ENCODE data around the gene PRKCD.

The PRKCD gene

DNA sequence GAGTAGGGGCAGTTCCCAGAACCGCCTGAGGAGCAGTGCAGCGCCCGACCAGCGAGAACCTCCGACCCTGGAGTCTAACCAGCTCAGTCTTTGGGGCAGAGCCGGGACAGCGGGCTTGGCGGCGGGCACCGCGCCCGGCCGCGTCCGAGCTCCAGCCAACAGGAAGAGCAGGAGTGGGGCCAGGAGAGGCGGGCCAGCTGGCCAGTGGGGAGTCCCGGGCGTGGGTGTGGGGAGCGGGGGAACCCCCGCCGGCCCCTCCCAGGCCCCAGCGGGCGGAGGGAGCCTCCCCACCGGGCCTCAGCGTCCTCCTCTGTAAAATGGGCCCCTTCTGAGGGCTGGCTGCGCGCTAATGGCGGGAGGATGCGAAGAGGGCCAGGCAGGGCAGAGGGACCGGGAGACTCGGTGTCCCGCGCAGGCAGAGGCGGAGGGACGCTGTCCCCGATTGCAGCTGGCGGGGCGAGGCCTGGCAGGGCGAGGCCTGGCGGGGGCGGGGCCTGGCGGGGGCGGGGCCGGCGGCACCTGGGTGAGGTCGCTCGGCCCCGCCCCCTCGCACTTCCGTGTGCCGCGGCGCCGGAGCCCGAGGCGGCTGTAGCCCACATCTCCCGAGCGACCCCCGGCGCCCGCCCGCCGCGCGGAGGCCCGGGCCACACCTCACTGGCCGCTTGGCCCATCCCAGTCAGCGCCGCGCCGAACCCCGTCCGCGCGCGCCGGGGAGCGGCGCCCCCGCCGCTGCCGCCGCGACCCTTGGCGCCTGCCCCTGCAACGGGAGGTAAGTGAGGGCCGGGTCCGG, at the start of gene PRKCD:
TSS of gene PRKCD (plus strand) at position 550 of the 790 bp plus-strand sequence. CDS start 17,214 bp downstream, outside the sequence.
- no peak for DNase-seq (ENCODE audit: low read depth, low spot score)

DNA sequence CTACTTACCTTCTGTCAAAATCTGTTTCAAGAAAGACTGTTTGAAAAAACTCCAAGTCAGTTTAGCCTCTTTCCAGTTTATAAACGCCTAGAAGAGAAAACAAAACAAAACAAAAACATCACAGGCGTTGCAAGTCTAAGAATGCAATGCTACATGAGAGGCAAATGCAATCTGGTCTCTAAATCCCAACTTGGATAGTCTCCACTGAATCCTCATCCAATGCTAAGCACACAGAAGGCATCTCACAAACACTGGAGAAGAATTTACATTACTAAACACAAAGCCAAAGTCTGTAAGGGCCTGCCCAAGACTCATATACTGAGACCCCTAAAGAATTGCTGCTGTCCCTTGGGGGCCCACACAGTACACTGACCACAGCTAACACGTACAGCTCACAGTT, 49.2 kb upstream of the PRKCD start:
- DNase-seq (ENCODE audit: low read depth, low spot score), result no peak

DNA sequence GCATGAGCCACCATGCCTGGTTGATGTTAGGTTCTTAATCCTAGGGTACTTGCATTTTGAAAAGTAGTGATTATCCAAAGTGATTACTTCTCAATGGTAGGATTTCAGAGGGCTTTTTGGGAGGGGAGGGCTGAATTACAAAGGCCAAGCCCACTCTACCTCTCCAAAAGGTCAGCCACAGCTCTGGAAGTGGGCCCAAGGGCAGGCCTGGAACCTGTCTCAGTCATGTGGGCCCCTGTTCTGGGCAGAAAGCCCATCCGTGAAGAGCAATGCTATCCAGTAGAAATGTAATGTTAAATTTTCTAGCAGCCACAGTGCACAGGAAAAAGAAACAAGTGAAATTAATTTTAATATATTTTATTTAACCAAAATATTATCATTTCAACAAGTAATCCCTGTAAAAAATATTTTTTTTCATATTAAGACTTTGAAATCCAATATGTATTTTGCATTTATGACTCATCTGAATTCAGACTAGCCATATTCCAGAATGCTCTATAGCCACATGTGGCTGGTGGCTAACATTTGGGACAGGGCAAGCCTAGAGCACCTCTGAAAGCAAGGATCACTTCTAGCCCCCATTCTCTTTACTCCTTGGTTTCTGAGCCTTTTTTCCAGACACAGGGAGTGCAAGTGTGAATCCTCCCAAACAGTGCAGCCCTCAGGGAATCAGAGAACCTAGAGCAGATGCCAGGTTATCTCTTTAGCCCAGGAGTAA, 47.6 kb upstream of the PRKCD start:
- no peak for DNase-seq (ENCODE audit: low read depth, low spot score)

DNA sequence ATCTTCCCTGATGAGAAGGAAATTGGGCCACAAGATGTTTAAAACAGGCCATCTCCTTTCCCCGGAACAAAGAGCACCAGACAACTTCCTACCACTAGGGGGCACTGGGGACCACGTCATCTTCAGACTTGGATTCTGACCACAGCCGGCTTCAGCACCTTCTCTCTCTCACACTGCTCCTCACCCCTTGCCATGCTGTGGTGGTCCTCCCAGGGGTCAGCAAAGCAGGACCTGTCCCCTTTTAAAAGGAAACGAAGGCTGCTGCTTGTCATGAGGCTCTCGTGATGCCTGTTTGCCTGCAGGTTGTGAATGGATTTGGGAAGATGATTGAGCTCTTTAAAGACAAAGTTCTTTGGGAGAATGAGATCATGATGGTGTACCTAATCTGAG, 47.0 kb upstream of the PRKCD start:
- DNase-seq (ENCODE audit: low read depth, low spot score), result no peak

DNA sequence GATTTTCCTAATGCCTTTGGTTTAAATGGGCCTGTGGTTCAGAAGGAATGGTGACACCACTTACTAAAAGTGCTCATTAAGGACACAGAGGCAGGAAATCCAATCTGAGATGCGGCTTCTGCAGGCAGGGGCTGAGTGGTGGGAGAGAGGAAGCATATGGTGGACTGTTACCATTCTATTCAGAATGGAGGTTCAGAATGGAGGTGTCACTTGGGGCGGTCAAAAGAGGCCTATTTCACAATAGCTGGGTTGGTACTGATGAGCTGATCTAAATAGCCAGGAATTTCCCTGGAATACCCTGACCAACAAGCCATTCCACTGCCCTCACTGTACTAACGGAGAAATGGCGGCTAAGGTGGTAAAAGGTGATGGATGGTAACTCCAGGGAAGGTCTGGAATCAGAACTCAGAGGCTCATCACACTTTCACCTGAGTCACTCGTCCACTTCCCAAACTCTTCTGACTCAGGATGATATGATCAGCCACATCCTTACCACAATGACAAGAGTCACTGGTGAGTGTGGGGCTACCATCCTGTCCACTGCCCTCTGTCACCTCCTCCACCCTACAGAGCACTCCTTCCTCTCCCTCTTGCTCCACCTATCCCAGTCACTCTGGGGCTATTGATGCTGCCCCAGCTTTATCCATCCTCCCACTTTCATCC, 46.5 kb upstream of the PRKCD start:
- DNase-seq (ENCODE audit: low read depth, low spot score), result no peak

DNA sequence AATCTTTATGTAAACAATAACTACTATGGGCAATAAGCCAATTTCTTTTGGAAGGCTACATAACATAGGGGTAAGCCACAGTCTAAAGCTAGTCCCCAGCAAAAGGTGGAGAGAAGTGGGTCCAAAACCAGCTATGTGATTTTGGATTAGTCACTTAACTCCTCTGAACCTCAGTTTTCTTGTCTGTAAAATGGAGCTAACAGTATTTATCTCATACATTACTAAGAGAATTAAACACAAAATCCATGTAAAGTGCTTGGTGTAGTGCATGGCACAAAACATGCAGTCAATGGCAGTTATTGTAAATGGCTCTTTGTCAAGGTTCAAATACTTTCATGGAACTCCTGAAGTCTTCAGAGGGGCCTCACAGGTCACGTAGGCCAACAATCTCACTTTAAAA, 44.1 kb upstream of the PRKCD start:
- no peak for DNase-seq (ENCODE audit: low read depth, low spot score)

DNA sequence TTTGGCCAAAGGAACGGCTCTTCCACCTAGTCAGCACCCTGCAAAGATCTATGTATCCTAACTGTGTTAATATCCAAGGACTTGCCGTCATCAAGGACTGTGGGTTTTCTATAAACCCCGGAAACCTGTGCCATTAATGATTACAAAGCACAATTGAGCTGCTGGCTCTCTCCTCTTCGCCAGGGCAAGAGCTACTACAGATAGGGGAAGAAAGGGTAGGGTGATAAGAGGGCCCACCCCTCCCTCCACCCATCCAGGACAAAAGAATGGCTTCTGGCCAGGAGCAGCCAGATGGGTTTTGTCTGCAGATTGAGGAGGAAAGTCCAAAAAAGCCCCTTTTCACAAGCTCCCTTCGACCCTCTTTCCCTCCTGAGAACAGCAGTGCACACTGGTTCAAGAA, 40.7 kb upstream of the PRKCD start:
- no peak for DNase-seq (ENCODE audit: low read depth, low spot score)

DNA sequence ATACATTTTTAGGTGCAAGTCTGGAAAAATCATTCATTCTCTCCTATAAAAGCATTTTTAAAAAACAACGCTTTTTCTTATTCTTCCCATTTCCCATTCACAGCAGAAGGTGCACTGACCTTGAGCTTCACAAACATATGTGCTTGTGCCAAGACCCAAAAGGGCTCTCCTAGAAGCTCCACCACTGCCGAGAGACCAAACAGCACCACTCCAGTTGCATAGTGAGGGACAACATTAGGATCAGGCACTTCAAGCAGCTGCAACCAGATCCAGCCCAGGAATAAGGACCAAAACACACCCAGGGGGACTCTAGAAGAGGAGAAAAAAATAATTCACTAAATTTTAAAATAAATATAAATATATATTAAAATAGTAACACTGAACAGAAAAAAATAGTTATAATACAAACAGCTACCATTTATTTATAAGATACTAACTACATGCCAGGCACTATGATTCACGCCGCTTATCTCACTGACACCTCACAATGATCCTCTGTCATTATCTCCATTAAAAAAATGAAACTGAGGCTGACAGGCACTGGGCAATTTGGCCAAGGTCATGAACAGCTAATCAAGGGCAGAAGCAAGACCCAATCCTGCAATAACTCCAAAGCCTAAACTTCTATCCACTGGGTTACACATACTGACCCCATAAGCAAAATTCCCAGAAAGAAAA, 38.6 kb upstream of the PRKCD start:
- no peak for DNase-seq (ENCODE audit: low read depth, low spot score)

DNA sequence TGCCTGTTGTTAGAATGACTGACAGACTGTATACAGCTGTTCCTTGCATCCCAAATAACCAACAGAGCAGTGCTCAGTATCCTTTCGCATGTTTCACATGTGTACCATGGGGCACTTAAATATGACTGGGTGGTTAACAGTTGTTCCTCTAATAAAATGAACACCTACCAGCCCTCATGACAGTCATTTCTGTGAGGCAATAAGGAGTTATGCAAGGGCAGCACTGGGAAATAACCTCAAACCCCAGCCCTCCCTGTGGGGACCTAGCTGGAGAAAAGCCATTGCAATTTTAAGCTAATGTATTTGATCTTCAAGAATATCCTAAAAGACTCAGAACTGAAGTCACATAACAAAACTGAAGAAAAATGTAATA, 38.1 kb upstream of the PRKCD start:
- no peak for DNase-seq (ENCODE audit: low read depth, low spot score)

DNA sequence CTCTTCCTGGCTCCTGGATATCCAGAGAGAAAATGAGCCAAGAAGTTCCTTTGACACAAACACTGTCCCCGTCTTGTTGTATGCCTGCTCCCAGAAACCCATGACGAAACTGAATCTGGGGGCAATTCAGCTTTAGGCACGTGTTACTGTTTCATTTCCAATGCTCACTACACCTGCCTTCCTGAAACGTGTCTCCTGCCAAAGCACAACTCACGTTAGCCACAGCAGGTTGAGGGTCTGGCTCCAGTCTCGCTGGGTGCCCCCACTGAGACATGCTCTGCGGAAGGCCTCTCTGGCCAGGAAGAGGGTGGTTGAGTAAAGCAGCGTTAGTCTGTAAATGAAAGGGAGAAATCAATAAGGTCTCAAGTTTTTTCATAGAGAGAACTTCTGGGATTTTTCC, 37.5 kb upstream of the PRKCD start:
- no peak for DNase-seq (ENCODE audit: low read depth, low spot score)

DNA sequence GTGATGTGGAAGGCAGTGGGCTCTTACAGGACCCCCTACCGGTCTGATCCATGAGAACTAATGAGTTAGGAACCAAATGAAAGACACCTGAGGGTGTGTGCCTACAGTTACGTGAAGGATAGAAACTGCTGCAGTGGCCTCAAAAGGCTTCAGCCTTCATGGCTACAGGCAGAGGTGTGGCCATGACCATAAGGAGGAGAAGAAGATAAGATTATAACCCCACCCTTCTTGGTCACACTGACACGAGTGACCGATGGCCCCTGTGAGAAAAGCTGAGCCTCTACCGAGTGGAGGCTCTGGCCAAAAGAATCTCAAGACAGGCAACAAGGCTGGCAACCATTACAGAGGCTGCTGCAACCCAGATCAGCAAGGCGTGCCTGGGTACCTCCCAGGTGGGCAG, 37.1 kb upstream of the PRKCD start:
- no peak for DNase-seq (ENCODE audit: low read depth, low spot score)

DNA sequence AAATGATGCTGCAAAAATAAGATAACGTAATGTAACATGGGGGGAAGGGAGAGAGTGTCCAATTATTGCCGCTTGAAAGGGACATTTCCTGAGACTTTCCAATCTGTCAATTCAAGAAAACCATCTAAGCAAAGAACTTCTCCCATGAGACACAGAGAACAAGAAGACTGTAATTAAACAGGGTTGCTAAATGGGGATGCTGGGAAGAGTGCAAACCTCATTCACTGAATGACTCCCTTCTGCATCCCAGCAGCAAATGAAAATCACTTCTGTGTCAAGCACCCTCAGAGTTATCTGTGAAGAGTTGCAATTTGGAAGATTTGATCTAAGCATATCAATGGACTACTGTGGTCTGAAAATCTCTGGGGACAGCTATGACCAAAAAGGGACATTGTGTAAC, 34.4 kb upstream of the PRKCD start:
- DNase-seq (ENCODE audit: low read depth, low spot score), result no peak

DNA sequence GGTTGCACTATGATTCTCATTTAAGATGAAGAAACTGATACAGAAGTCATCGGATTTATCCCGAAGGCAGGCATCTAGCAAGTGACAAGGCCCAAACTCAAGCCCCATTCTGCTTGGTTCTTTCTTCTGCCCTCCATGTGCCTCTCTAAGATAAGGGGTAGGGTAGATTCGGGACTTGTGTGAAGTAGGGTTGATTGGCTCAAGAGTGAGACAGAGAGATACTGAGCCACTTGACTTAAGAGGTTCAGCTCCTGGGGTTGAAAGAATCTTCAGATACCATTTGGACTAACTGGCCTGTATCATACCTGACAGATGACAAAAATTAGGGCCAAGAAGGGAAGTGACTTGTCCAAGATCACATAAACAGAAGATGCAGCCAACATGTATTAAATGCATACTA, 31.7 kb upstream of the PRKCD start:
- DNase-seq (ENCODE audit: low read depth, low spot score), result no peak

DNA sequence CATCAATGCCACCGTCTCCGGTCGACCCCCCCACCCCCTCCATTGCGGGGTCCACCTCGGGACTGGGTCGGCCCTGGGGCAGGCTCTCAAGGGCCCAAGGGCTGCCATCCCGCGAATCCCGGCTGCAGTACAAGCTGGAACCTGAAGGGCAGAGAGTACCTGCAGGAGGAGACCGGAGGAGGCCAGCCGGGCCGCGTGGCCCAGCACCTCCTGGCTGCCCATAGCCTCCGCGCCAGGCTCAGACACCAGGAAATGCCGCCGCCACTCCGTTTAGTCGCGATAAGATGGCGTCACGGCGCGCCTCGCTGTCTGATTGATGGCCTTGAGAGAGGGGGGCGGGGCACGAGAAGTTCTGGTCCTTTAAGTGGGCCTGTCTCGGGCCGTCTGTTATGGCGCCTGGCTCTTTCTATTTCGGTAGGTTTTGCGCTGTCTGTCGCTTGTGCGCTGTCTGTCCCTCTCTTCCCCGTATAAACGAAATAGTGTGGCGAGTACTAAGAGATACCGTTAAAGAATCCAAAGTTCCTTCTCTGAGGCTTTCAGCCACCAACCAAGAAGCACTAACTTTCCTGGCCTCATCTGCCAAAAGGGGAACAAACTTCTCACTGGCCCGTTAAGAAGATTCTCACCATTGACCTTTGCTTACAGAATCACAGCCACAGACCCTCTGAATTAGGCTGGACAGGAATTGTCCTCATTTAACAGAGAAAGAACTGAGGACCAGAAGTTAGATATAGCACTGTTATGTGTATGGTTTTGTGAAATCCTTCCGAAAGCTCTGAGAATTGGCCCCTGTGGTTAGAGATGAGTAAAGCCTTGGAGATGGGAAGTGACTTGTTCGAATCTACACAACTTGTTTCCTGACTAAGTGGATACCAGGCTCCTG, 30.6 kb upstream of the PRKCD start, which contains the start of gene RFT1:
TSS of gene RFT1 (minus strand) at position 257 of the 883 bp plus-strand sequence. CDS start at position 222, 35 bp downstream.
- peak; percentile 89 for DNase-seq (ENCODE audit: low read depth, low spot score)

DNA sequence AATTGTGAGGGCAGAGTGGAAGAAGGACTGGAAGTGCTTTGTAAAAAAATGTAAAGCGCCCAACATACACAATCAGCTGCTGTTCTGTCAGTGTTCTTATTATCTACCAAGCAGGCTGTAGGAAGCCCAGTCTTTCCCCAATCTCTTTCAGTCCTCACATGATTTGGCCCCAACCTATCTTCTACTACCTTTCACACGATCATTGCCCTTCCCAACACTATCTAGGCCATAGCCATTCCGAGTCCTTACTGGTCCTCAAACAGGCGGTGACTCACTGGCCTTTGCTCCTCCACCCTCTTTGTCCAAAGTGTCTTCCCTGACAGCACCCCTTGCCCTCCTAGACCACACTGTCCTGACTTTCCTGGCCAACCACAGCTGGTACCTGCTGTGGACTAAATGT, 29.9 kb upstream of the PRKCD start:
- DNase-seq (ENCODE audit: low read depth, low spot score), result no peak

DNA sequence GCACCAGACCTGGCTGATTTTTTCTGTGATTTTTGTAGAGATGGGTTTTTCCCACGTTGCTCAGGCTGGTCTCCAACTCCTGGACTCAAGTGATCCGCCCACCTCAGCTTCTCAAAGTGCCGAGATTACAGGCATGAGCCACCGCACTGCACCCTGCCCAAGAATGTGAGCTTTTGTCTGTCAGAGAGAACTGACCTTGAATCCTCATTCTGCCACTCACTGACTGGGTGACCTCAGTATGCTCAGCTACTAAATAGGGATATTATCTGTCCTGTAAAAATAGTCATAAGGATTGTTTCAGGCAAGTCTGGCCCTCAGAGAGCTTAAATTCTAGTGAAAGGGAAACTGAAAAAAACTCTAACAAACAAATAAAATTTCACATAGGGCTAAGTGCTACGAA, 28.7 kb upstream of the PRKCD start:
- DNase-seq (ENCODE audit: low read depth, low spot score), result no peak

DNA sequence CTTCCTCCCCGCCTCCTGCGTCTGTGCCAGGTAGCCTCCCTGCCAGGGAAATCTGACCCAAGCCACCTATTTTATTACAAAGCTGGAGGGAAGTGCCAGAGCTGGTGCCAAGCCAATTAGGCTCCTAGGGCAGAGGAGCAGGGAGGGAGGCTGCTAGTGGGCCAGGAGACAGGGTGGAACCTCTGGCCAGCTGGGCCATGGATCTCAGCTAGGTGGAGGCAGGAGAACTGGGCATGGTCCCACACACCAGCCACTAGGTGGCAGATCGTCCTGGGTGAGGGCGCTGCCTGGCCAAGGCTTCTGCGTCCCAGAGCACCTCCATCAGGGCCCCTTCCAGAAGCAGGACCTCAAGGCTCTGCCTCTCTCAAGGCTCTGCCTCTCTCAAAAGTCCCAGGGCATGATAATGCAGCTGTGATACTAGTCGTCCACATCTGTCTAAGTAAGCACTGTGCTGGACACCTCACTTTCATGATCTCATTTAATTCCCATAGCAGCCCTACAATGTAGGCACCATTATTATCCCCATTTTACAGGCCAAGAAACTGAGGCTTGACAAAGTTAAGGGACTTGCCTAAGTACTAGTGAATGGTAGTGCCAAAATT, 26.3 kb upstream of the PRKCD start:
- no peak for DNase-seq (ENCODE audit: low read depth, low spot score)

DNA sequence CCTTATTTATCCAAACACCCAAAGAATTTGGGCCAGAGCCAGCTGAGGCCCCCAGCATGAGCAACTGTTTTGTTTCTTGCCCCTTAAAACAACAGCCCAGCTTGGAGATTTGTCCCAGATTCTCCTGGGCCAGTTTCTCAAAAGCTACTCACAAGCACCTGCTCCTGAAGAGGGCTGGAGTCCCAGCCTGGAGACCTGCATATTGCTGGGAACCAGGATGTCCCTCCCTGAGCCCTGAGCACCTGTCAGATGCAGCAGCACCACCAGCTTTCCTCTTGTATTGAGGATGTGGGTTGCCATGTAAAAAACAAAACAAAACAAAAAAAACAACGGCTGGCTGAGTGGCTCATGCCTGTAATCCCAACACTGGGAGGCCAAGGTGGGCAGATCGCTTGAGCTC, 23.8 kb upstream of the PRKCD start:
- no peak for DNase-seq (ENCODE audit: low read depth, low spot score)

DNA sequence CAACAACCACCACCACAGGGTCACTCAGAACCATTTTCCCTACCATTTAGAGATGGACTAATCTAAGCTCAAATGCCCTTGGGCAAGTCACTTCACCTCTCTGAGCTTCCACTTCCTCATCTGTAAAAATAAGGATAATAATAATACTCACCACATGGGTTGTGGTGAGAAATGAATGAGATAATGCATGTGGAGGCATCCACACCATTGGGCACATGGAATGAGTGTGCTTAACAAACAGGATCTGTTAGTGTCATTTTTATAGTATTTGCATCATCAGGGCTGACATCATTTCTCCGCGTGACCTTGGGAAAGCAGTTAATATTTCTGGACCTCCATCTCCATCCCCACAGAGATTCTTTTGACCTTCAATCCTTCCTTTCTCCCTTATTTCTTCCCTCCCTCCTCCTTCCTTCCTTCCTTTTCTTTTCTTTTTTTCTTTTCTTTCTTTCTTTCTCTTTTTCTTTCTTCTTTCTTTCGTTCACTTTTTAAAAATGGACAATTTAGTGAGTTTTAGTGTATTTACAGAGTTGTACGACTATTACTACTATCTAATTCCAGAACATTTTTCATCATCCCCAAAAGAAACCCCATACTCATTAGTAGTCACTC, 23.1 kb upstream of the PRKCD start:
- no peak for DNase-seq (ENCODE audit: low read depth, low spot score)
